Kidney (tissue), 14 donors: ENCODE measurements around the gene WASL. TPM values are rescaled to one million over a fixed set of nuclear protein-coding genes. Genes with fewer than 3 reads are reported as not detected.

Experiments
- DNase-seq, 5 donors: peaks; one replicate each; pipeline ENCODE4 v3.0.0-alpha.2; 2013 to 2020
- FAIRE-seq: peaks from 2 replicates; lab custom pipeline; 2012; peaks lifted over from hg19 to GRCh38; lab: Jason Lieb, UNC
- H3K27ac ChIP-seq, 2 donors: one replicate each; pipeline ENCODE4 v1.7.0; 2013; ENCODE audit warnings: low read depth in 2 of 2, low read length in 2 of 2, inconsistent platforms in 1 of 2
- H3K27me3 ChIP-seq: one replicate; pipeline ENCODE4 v1.7.1; 2013; ENCODE audit warnings: low read length, inconsistent platforms; ENCODE audit not compliant: control insufficient read depth, insufficient read depth
- H3K36me3 ChIP-seq, 3 donors: one replicate each; pipeline versions ENCODE4 v1.7.0 to v1.7.1; 2013; ENCODE audit warnings: low read length in 3 of 3, control low read depth in 1 of 3, inconsistent platforms in 1 of 3; ENCODE audit not compliant: insufficient read depth in 3 of 3, control insufficient read depth in 2 of 3
- H3K4me1 ChIP-seq, 3 donors: one replicate each; pipeline versions ENCODE4 v1.7.0 to v1.7.1; 2013; ENCODE audit warnings: low read length in 3 of 3, inconsistent platforms in 1 of 3, low read depth in 1 of 3; ENCODE audit not compliant: control insufficient read depth in 2 of 3, insufficient read depth in 2 of 3
- H3K4me3 ChIP-seq, 3 donors: one replicate each; pipeline versions ENCODE4 v1.7.0 to v1.8.1; 2013; ENCODE audit warnings: low read length in 3 of 3, control low read depth in 1 of 3, inconsistent platforms in 1 of 3
- H3K9ac ChIP-seq, 3 donors: one replicate each; pipeline versions ENCODE4 v1.7.0 to v1.7.1; 2013; ENCODE audit warnings: low read length in 3 of 3, control low read depth in 1 of 3, inconsistent platforms in 1 of 3
- H3K9me3 ChIP-seq, 3 donors: one replicate each; pipeline versions ENCODE4 v1.7.0 to v1.7.1; 2013; ENCODE audit warnings: low read length in 3 of 3, control low read depth in 1 of 3, inconsistent platforms in 1 of 3; ENCODE audit not compliant: control insufficient read depth in 2 of 3, insufficient read depth in 1 of 3
- intact Hi-C: fragments of 100-400 bp; cut with DNase I; formaldehyde crosslinking; loops from one replicate; pipeline ENCODE4 v1.11.1; 2022
- polyA plus RNA-seq: library from polyadenylated mRNA; stranded (reverse); fragments of 350-450 nt; fragmentation: Illumina TruSeq; extraction: RNeasy Lipid Tissue Mini Kit (QIAGEN cat#74804); gene quantifications from one replicate; pipeline ENCODE4 v1.2.3, GENCODE V29; 2014; ENCODE audit warnings: low read depth, low replicate concordance; ENCODE audit not compliant: insufficient read depth
- total RNA-seq: library from RNA; stranded (reverse); fragmentation: NEBNext Ultra II Directional; extraction: Animal tissue kit (Norgen Biotek cat#: 25700); gene quantifications from one replicate; pipeline ENCODE4 v1.2.1, GENCODE V29; 2021
- TF ChIP-seq, protein P1 (sequence below): IDR thresholded peaks from 3 replicates; pipeline ENCODE4 v1.5.1; 2012; ENCODE audit warnings: mild to moderate bottlenecking, moderate library complexity, borderline replicate concordance; ENCODE audit not compliant: insufficient read depth; ENCODE audit errors: extremely low read depth
- donor health status: control.
- donor health status: control.
- donor health status: control.
- donor health status: control.
- donor health status: control.
- donor health status: DM: yes; HTN: yes; CAD: no.
- donor health status: Normal renal cell carcinoma (clear cell type).

The WASL gene
- total and polyA plus RNA-seq, 2 donors from 2014 or later: 28.7 to 50.4 TPM

DNA sequence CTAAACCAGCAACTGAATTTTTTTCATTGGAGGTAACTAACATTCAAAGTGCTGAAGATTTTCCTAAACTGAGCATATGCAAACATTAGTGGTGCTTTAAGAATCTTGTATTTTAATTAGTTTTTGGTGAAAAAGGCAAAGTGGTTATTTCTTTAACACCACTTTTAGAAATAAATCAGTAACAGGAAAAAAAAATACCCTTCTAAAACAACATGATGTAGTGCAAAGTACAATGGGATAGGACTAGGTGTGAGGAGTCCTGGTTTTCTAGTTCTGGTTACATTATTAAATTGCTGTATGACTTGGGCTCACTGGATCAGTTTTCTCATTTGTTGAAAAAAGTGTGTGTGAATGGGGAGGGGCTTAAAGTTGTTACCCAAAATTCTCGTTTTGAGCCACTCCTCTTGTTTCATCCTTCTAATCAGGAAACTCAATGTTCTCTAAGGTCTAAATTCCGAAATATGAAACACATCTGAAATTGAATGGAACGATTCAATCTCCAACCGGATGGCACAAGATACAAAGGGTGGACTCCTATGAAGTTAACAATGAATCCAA is 1.8 kb downstream of the WASL start:
- FAIRE-seq: no peak
- DNase-seq: peak in 2 of 5 donors; percentile 22 to 28
- H3K27ac ChIP-seq: peak overlapping the region; percentile 96 to 97
- H3K9ac ChIP-seq: peak overlapping the region; percentile 88 to 92 (median 91)
- TF ChIP-seq, protein P1, sequence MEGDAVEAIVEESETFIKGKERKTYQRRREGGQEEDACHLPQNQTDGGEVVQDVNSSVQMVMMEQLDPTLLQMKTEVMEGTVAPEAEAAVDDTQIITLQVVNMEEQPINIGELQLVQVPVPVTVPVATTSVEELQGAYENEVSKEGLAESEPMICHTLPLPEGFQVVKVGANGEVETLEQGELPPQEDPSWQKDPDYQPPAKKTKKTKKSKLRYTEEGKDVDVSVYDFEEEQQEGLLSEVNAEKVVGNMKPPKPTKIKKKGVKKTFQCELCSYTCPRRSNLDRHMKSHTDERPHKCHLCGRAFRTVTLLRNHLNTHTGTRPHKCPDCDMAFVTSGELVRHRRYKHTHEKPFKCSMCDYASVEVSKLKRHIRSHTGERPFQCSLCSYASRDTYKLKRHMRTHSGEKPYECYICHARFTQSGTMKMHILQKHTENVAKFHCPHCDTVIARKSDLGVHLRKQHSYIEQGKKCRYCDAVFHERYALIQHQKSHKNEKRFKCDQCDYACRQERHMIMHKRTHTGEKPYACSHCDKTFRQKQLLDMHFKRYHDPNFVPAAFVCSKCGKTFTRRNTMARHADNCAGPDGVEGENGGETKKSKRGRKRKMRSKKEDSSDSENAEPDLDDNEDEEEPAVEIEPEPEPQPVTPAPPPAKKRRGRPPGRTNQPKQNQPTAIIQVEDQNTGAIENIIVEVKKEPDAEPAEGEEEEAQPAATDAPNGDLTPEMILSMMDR: no peak
- no peaks in the 10 kb centered on the region for H3K9me3 ChIP-seq
- no peaks in the 10 kb centered on the region for H3K27me3 ChIP-seq
- peaks cover 0 to 12% (median 7%) of the 10 kb centered on the region in 3 donors for H3K4me1 ChIP-seq
- intact Hi-C loops: no loop called here
- H3K4me3 ChIP-seq: peak overlapping the region; percentile 91 to 95 (median 93)
- no peaks in the 10 kb centered on the region for H3K36me3 ChIP-seq

DNA sequence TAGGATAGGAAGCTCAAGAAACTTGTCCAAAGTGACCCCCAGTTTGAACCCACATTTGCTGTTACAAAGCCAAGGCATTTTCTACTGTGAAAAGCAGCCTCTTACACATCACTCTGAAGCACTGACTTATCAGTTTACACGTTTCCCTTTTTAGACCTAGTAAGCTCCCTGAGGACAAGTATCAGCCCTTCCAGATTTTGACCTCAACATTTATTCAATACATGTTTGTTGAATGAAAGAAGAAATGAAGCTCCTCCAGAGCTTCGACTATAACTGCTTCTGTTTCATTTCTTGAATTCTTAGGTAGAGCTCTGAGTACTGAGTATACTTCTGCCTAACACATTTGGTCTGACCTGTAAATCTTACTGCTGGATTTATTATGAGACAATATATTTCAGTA is 2.7 kb downstream of the WASL start:
- intact Hi-C loops: no loop called here
- Histone ChIP-seq H3K27me3 (no peaks in the 10 kb centered on the region), H3K36me3 (no peaks in the 10 kb centered on the region), H3K9me3 (no peaks in the 10 kb centered on the region), H3K27ac (peak overlapping the region in 1 of 2 donors; percentile 55), H3K4me1 (peaks cover 0 to 12% (median 9%) of the 10 kb centered on the region in 3 donors), H3K4me3 (peak overlapping the region in 2 of 3 donors; percentile 91 to 95), H3K9ac (peak overlapping the region in 1 of 3 donors; percentile 91)
- no peak for DNase-seq
- FAIRE-seq: no peak
- TF ChIP-seq, protein P1: no peak

DNA sequence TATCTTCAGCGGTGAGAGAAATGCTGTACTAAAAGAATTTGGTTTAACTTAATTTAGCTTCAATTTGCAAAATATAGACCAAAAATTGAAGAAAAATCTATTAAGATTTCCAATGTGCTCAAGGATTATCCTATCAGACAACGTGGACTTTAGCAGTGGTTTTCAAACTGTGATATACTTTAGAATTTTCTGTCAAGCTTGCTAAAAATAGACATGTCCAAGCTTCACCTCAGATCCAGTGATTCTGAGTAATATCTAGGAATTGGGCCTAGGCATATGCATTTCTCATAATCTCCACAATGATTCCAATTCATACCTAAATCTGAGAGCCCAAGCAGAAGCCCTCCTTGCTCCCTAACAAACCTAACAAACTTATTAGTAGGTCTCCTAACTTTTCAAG is 3.4 kb downstream of the WASL start:
- intact Hi-C loops: no loop called here
- H3K27ac ChIP-seq: no peak overlapping the region
- FAIRE-seq: no peak

More for the DNA sequence above, 3.4 kb downstream of the WASL start:
- Histone ChIP-seq H3K27me3 (no peaks in the 10 kb centered on the region), H3K4me3 (peak overlapping the region in 2 of 3 donors; percentile 7 to 22), H3K9me3 (no peaks in the 10 kb centered on the region), H3K36me3 (no peaks in the 10 kb centered on the region), H3K9ac (peak overlapping the region in 1 of 3 donors; percentile 3), H3K4me1 (peaks cover 0 to 18% (median 14%) of the 10 kb centered on the region in 3 donors)
- TF ChIP-seq, protein P1: no peak
- DNase-seq: no peak
